Camera-type eye (tissue), 1 donor: Measurements from ENCODE around the gene ZNF540. TPM values are rescaled to one million over a fixed set of nuclear protein-coding genes. Genes with fewer than 3 reads are reported as not detected.

Experiments
- total RNA-seq: library from RNA; depleted of rRNA; stranded (reverse); fragments of >200 nt; gene quantifications from one replicate; pipeline ENCODE4 v1.2.3, GENCODE V29; 2014

The ZNF540 gene
- 15.2 TPM for total RNA-seq

GRCh38 chr19:37594304-37594981 is at the start of gene ZNF540, which contains the start of gene ZNF571:
TSS of gene ZNF540 (plus strand) at chr19:37594876. CDS start at chr19:37598448, 3,572 bp downstream.
TSS of gene ZNF571 (minus strand) at chr19:37594792. CDS start at chr19:37586676, 8,116 bp downstream.

GRCh38 chr19:37655301-37655688 is 60.6 kb downstream of the ZNF540 start, which contains the start of gene ZFP30:
TSS of gene ZFP30 (minus strand) at chr19:37655465. CDS start at chr19:37647822, 7,643 bp downstream.

Other genes with a start within 250 kb of the ZNF540 start
- 25.1 TPM for gene ZNF527, start 223.8 kb upstream of the ZNF540 start, total RNA-seq
- gene ZNF569, start 127.4 kb upstream of the ZNF540 start, total RNA-seq, result 19.5 TPM
- 19.8 TPM for gene ZNF570, start 125.5 kb upstream of the ZNF540 start, total RNA-seq
- gene ZNF793, start 87.9 kb upstream of the ZNF540 start, total RNA-seq, result 29.5 TPM
- 31.7 TPM for gene ZNF571, start 84 bp upstream of the ZNF540 start, total RNA-seq
- 53.0 TPM for gene ZFP30, start 60.6 kb downstream of the ZNF540 start, total RNA-seq
- gene ZNF607, start 124.9 kb downstream of the ZNF540 start, total RNA-seq, result 18.2 TPM
- 38.6 TPM for gene ZNF573, start 184.7 kb downstream of the ZNF540 start, total RNA-seq